Effector memory CD4-positive, alpha-beta T cell (primary cell): ENCODE measurements around the gene ID4.

Source experiments
- DNase-seq, 3 donors: peaks; one replicate each; pipeline ENCODE4 v3.0.0-alpha.2; 2020
- H3K27ac ChIP-seq: 2 replicates; pipeline ENCODE4 v1.7.0; 2013; ENCODE audit warnings: mild to moderate bottlenecking, low read length, moderate library complexity; ENCODE audit not compliant: insufficient read depth, poor library complexity, severe bottlenecking
- H3K27me3 ChIP-seq: replicated peaks from 2 replicates; pipeline ENCODE4 v1.7.0; 2013; ENCODE audit warnings: mild to moderate bottlenecking, low read length; ENCODE audit not compliant: insufficient read depth, control insufficient read depth, poor library complexity, severe bottlenecking
- H3K36me3 ChIP-seq: 2 replicates; pipeline ENCODE4 v1.7.0; 2013; ENCODE audit warnings: mild to moderate bottlenecking, low read length, moderate library complexity; ENCODE audit not compliant: control insufficient read depth, insufficient read depth
- H3K4me1 ChIP-seq: 2 replicates; pipeline ENCODE4 v1.7.0; 2013; ENCODE audit warnings: low read length, mild to moderate bottlenecking; ENCODE audit not compliant: control insufficient read depth, insufficient read depth, poor library complexity, severe bottlenecking
- H3K4me3 ChIP-seq: 2 replicates; pipeline ENCODE4 v1.7.0; 2013; ENCODE audit warnings: low read length, low read depth, mild to moderate bottlenecking; ENCODE audit not compliant: insufficient read depth, poor library complexity, severe bottlenecking
- H3K9me3 ChIP-seq: 2 replicates; pipeline ENCODE4 v1.7.0; 2013; ENCODE audit warnings: mild to moderate bottlenecking, low read length, moderate library complexity; ENCODE audit not compliant: control insufficient read depth

ID4 gene

DNA sequence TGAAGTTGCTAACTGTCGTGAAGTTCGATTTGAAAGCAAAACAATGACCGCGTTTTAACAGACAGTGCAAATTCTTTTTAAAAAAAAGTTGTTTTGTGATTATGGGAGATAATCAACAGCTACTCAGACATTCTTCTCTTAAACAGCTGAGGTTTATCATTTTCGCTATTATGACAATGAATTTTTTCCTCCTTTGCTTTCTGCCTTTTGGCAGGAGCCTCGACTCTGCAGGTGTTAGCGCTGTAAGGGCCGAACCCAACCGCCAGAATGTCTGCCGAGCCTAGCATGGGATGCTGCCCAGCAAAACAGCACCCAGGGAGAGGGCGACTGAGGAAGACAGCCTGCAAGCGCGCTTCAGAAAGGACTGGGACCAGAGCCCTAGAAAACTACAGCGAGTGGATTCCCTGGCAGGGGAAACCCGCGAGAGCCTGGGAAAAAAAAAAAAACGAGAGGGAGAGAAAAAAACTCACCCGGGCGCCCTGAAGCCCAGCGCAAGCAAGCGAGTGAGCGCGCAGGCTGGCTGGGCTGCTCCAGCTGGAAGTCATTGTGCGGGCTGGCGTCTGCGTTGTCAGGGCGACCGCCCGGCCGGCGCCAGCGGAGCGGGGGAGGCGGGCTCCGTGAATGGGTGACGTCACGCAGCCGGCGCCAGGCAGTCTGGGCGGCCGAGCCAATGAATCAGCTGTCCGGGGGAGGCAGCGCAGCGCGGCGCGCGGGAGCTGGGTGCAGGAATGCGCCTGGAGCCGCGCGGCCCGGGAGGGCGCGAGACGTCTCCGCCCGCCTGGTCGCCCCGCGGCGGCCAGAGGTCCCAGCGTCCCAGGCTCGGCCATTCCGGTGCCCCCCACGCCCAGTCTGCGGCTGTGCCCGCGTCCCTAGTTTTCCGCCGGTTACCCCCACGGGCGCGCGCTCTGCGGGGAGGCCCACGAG is 32.7 kb upstream of the ID4 start:
- H3K27ac ChIP-seq: no peak overlapping the region
- H3K27me3 ChIP-seq: no peaks in the 10 kb centered on the region
- DNase-seq: peak in 2 of 3 donors; percentile 2
- H3K36me3 ChIP-seq: no peaks in the 10 kb centered on the region
- H3K4me1 ChIP-seq: no peaks in the 10 kb centered on the region
- no peaks in the 10 kb centered on the region for H3K9me3 ChIP-seq
- peak overlapping the region; percentile 39 for H3K4me3 ChIP-seq

GRCh38 chr6:19805129-19805481 is 32.1 kb upstream of the ID4 start:
- Histone ChIP-seq H3K36me3 (no peaks in the 10 kb centered on the region), H3K27me3 (no peaks in the 10 kb centered on the region), H3K4me1 (no peaks in the 10 kb centered on the region), H3K9me3 (no peaks in the 10 kb centered on the region), H3K27ac (no peak overlapping the region), H3K4me3 (no peak overlapping the region)
- no peak for DNase-seq

DNA sequence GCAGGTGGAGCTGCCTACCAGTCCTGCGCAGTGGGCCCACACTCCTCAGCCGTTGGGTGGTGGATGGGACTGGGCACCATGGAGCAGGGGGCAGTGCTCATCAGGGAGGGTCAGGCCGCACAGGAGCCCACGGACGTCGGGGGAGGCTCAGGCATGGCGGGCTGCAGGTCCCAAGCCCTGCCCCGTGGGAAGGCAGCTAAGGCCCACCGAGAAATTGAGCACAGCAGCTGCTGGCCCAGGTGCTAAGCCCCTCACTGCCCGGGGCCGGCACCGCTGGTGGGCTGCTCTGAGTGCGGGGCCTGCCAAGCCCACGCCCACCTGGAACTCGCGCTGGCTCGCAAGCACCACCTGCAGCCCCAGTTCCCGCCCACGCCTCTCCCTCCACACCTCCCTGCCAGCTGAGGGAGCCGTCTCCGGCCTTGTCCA is 30.2 kb upstream of the ID4 start:
- Histone ChIP-seq H3K9me3 (no peaks in the 10 kb centered on the region), H3K27ac (no peak overlapping the region), H3K4me1 (no peaks in the 10 kb centered on the region), H3K36me3 (no peaks in the 10 kb centered on the region), H3K27me3 (no peaks in the 10 kb centered on the region), H3K4me3 (no peak overlapping the region)
- DNase-seq: no peak

- DNase-seq: no peak
- Histone ChIP-seq H3K27me3 (no peaks in the 10 kb centered on the region), H3K9me3 (no peaks in the 10 kb centered on the region), H3K36me3 (no peaks in the 10 kb centered on the region), H3K4me3 (no peak overlapping the region), H3K27ac (no peak overlapping the region), H3K4me1 (no peaks in the 10 kb centered on the region)
Observed at GRCh38 chr6:19811397-19812079, 25.6 kb upstream of the ID4 start.

DNA sequence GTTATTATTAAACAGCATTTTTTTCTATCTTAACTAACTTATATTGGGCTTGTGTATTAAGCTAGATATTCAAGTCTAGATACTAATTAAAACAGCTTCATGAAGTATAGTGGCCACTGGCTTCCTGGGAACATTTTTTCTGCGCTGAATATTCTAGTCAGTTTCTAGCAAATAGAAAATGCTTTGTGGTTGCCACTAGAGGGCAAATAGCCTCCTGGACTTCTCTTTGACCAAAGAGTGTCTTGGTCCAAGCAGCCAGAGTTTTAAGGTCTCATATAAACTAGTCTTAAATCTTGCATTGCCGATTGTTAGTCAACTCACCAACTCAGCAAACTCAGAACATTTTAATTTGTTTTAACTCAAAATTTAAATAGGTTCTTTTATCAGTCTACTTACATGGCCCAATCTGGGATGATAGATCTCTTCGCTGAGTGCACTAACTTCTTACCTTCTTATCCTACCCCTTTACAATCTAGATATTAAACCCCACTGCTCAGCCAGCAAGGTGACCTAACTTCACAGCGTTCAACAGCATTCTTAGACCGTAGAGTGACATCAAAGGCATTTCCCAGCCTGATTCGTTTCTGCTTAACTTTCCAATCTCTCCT is 24.6 kb upstream of the ID4 start:
- H3K36me3 ChIP-seq: no peaks in the 10 kb centered on the region
- no peak overlapping the region for H3K4me3 ChIP-seq
- no peak overlapping the region for H3K27ac ChIP-seq
- H3K27me3 ChIP-seq: no peaks in the 10 kb centered on the region
- H3K4me1 ChIP-seq: no peaks in the 10 kb centered on the region
- H3K9me3 ChIP-seq: no peaks in the 10 kb centered on the region
- DNase-seq: no peak

GRCh38 chr6:19818805-19819204 is 18.4 kb upstream of the ID4 start:
- H3K4me3 ChIP-seq: no peak overlapping the region
- H3K27me3 ChIP-seq: no peaks in the 10 kb centered on the region
- no peaks in the 10 kb centered on the region for H3K4me1 ChIP-seq
- no peak overlapping the region for H3K27ac ChIP-seq
- DNase-seq: no peak
- no peaks in the 10 kb centered on the region for H3K9me3 ChIP-seq
- H3K36me3 ChIP-seq: no peaks in the 10 kb centered on the region

- no peak overlapping the region for H3K4me3 ChIP-seq
- H3K27ac ChIP-seq: no peak overlapping the region
- H3K4me1 ChIP-seq: no peaks in the 10 kb centered on the region
- no peaks in the 10 kb centered on the region for H3K27me3 ChIP-seq
- no peak for DNase-seq
- H3K36me3 ChIP-seq: no peaks in the 10 kb centered on the region
- H3K9me3 ChIP-seq: no peaks in the 10 kb centered on the region
Observed at GRCh38 chr6:19824058-19824807, 12.9 kb upstream of the ID4 start.

- Histone ChIP-seq H3K4me1 (no peaks in the 10 kb centered on the region), H3K36me3 (no peaks in the 10 kb centered on the region)
Observed at GRCh38 chr6:19827247-19827646, 9.9 kb upstream of the ID4 start.

GRCh38 chr6:19827903-19828302 is 9.3 kb upstream of the ID4 start:
- no peaks in the 10 kb centered on the region for H3K27me3 ChIP-seq
- H3K27ac ChIP-seq: no peak overlapping the region
- H3K4me3 ChIP-seq: no peak overlapping the region
- no peaks in the 10 kb centered on the region for H3K9me3 ChIP-seq
- DNase-seq: no peak
- H3K36me3 ChIP-seq: no peaks in the 10 kb centered on the region
- no peaks in the 10 kb centered on the region for H3K4me1 ChIP-seq

More at GRCh38 chr6:19827247-19827646, 9.9 kb upstream of the ID4 start:
- Histone ChIP-seq H3K27me3 (no peaks in the 10 kb centered on the region), H3K27ac (no peak overlapping the region), H3K9me3 (no peaks in the 10 kb centered on the region), H3K4me3 (no peak overlapping the region)
- no peak for DNase-seq
